Liver (tissue), 9 donors: ENCODE data around the gene SLC51A. TPM values are rescaled to one million over a fixed set of nuclear protein-coding genes. Genes with fewer than 3 reads are reported as not detected.

Experiments
- DNase-seq: peaks from one replicate; pipeline ENCODE4 v3.0.0-alpha.2; 2017; ENCODE audit warnings: low spot score
- H3K27ac ChIP-seq, 2 donors: one replicate each; pipeline ENCODE4 v1.7.0; 2013; ENCODE audit warnings: inconsistent platforms in 2 of 2, low read length in 2 of 2, control low read depth in 1 of 2, low read depth in 1 of 2, mild to moderate bottlenecking in 1 of 2
- H3K27me3 ChIP-seq, 4 donors: one replicate each; pipeline versions ENCODE4 v1.6.1 to v1.7.0; 2013; ENCODE audit warnings: low read length in 3 of 4, inconsistent platforms in 1 of 4, mild to moderate bottlenecking in 1 of 4, moderate library complexity in 1 of 4; ENCODE audit not compliant: control insufficient read depth in 4 of 4, insufficient read depth in 4 of 4
- H3K36me3 ChIP-seq, 4 donors: one replicate each; pipeline versions ENCODE4 v1.6.1 to v1.7.0; 2013; ENCODE audit warnings: low read length in 3 of 4, mild to moderate bottlenecking in 3 of 4, low read depth in 1 of 4, moderate library complexity in 1 of 4; ENCODE audit not compliant: control insufficient read depth in 4 of 4, insufficient read depth in 3 of 4
- H3K4me1 ChIP-seq, 4 donors: one replicate each; pipeline versions ENCODE4 v1.6.1 to v1.7.0; 2013; ENCODE audit warnings: low read length in 3 of 4, mild to moderate bottlenecking in 3 of 4, moderate library complexity in 1 of 4; ENCODE audit not compliant: control insufficient read depth in 4 of 4, insufficient read depth in 4 of 4
- H3K4me3 ChIP-seq, 3 donors: one replicate each; pipeline versions ENCODE4 v1.6.1 to v1.7.0; 2013; ENCODE audit warnings: low read length in 3 of 3, control low read depth in 1 of 3, low read depth in 1 of 3, mild to moderate bottlenecking in 1 of 3
- H3K9ac ChIP-seq, 2 donors: one replicate each; pipeline ENCODE4 v1.7.0; 2013; ENCODE audit warnings: low read length in 2 of 2, mild to moderate bottlenecking in 2 of 2, moderate library complexity in 2 of 2, control low read depth in 1 of 2, low read depth in 1 of 2
- H3K9me3 ChIP-seq, 4 donors: one replicate each; pipeline versions ENCODE4 v1.6.1 to v1.7.0; 2013; ENCODE audit warnings: low read length in 3 of 4; ENCODE audit not compliant: control insufficient read depth in 4 of 4
- CTCF ChIP-seq: fragments of 150-350 bp; IDR thresholded peaks from 2 replicates; pipeline ENCODE4 v1.5.1; 2017; ENCODE audit warnings: improper control_type of control experiment, low read depth, low read length; ENCODE audit not compliant: missing input control
- FOXA2 ChIP-seq: IDR thresholded peaks from 2 replicates; pipeline ENCODE4 v1.6.1; 2016; ENCODE audit warnings: antibody characterized with exemption
- GABPA ChIP-seq, 2 donors: IDR thresholded peaks in 1 of 2; conservative IDR thresholded peaks in 1 of 2; 2 replicates each; pipeline ENCODE4 v1.6.1; 2016; ENCODE audit warnings: antibody characterized with exemption in 2 of 2, mild to moderate bottlenecking in 1 of 2, moderate library complexity in 1 of 2
- HNF4A ChIP-seq, 2 donors: conservative IDR thresholded peaks; 2 replicates each; pipeline ENCODE4 v1.6.1; 2016; ENCODE audit warnings: antibody characterized with exemption in 2 of 2, mild to moderate bottlenecking in 2 of 2
- JUND ChIP-seq, 2 donors: IDR thresholded peaks; 2 replicates each; pipeline ENCODE4 v1.6.1; 2016; ENCODE audit warnings: antibody characterized with exemption in 2 of 2
- NR2F2 ChIP-seq: IDR thresholded peaks from 2 replicates; pipeline ENCODE4 v1.6.1; 2016; ENCODE audit warnings: antibody characterized with exemption
- RAD21 ChIP-seq, 2 donors: IDR thresholded peaks; 2 replicates each; pipeline ENCODE4 v1.6.1; 2016; ENCODE audit warnings: antibody characterized with exemption in 2 of 2, mild to moderate bottlenecking in 2 of 2
- RXRA ChIP-seq, 2 donors: IDR thresholded peaks; 2 replicates each; pipeline ENCODE4 v1.6.1; 2017 to 2018; ENCODE audit warnings: antibody characterized with exemption in 2 of 2, mild to moderate bottlenecking in 1 of 2
- SP1 ChIP-seq: IDR thresholded peaks from 2 replicates; pipeline ENCODE4 v1.6.1; 2018; ENCODE audit warnings: antibody characterized with exemption, mild to moderate bottlenecking
- YY1 ChIP-seq: IDR thresholded peaks from 2 replicates; pipeline ENCODE4 v1.6.1; 2016; ENCODE audit warnings: antibody characterized with exemption, mild to moderate bottlenecking
- WGBS: extraction: QIAGEN DNeasy Blood & Tissue Kit; methylation state at CpG from one replicate; pipeline ENCODE4 v1.1.7; 2013; 5-methylcytosine and 5-hydroxymethylcytosine counted together
- polyA plus RNA-seq, 2 donors: library from polyadenylated mRNA; stranded (reverse) in 1 of 2; unstranded in 1 of 2; fragments of 200-250 nt in 1 of 2; fragments of >200 nt in 1 of 2; fragmentation: Nextera tagmentation in 1 of 2; extraction: Ambion mirVana in 1 of 2; gene quantifications; one replicate each; pipeline versions ENCODE4 v1.2.1 to v1.2.3, GENCODE V29; 2013 to 2015
- total RNA-seq, 2 donors: library from RNA; depleted of rRNA; stranded (reverse); fragments of >200 nt; gene quantifications; one replicate each; pipeline ENCODE4 v1.2.3, GENCODE V29; 2014
- TF ChIP-seq, protein P1 (sequence below): IDR thresholded peaks from 2 replicates; pipeline ENCODE4 v1.6.1; 2016; ENCODE audit warnings: antibody characterized with exemption
- TF ChIP-seq, protein P2 (sequence below): IDR thresholded peaks from 2 replicates; pipeline ENCODE4 v1.6.1; 2016; ENCODE audit warnings: antibody characterized with exemption
- TF ChIP-seq, protein P3 (sequence below): IDR thresholded peaks from 2 replicates; pipeline ENCODE4 v1.6.1; 2016; ENCODE audit warnings: antibody characterized with exemption, mild to moderate bottlenecking
- donor health status: healthy.
- donor health status: healthy.
- donor health status: healthy.
- donor health status: healthy.
- donor health status: healthy.

The SLC51A gene
- total and polyA plus RNA-seq, 4 donors: 19.9 to 52.5 (median 46.1) TPM

DNA sequence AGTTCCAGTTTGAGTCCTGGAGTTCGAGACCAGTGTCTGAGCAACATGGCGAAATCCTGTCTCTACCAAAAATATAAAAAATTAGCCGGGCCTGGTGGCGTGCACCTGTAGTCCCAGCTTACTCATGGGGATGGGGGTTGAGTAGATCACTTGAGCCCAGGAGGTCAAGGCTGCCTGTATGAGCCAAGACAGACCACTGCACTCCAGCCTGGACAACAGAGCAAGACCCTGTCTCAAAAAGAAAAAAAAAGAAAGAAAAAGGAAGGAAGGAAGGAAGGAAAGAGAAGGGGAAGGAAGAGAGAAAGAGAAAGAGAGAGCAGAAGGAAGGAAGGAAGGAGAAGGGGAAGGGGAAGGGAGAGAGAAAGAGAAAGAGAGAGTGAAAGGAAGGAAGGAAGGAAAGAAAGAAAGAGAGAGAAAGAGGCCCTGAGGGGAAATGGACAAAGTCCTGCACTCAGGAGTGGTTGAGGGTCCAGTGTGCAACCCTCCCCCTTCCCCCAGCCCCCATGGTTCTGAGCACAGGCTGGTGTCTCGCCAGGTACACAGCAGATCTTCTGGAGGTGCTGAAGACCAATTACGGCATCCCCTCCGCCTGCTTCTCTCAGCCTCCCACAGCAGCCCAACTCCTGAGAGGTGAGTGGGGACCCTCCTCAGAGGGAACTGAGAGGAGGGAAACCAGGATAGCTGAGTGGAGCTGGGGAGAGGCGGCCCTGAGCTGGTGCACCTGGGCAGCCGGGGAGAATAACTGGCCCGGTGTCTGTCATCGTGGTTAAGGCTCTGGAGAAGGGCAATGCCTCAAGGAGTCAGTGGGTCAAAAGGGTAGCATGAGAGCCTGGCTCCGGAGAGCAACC is 1.2 kb downstream of the SLC51A start:
- no peak for TF ChIP-seq SP1
- TF ChIP-seq, protein P1, sequence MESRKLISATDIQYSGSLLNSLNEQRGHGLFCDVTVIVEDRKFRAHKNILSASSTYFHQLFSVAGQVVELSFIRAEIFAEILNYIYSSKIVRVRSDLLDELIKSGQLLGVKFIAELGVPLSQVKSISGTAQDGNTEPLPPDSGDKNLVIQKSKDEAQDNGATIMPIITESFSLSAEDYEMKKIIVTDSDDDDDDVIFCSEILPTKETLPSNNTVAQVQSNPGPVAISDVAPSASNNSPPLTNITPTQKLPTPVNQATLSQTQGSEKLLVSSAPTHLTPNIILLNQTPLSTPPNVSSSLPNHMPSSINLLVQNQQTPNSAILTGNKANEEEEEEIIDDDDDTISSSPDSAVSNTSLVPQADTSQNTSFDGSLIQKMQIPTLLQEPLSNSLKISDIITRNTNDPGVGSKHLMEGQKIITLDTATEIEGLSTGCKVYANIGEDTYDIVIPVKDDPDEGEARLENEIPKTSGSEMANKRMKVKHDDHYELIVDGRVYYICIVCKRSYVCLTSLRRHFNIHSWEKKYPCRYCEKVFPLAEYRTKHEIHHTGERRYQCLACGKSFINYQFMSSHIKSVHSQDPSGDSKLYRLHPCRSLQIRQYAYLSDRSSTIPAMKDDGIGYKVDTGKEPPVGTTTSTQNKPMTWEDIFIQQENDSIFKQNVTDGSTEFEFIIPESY: no peak
- TF ChIP-seq, protein P2, sequence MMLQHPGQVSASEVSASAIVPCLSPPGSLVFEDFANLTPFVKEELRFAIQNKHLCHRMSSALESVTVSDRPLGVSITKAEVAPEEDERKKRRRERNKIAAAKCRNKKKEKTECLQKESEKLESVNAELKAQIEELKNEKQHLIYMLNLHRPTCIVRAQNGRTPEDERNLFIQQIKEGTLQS: no peak
- TF ChIP-seq HNF4A (conservative IDR thresholded peaks at IDR 0.05): no peak
- no peak for TF ChIP-seq JUND (IDR thresholded peaks at IDR 0.05)
- TF ChIP-seq, protein P3, sequence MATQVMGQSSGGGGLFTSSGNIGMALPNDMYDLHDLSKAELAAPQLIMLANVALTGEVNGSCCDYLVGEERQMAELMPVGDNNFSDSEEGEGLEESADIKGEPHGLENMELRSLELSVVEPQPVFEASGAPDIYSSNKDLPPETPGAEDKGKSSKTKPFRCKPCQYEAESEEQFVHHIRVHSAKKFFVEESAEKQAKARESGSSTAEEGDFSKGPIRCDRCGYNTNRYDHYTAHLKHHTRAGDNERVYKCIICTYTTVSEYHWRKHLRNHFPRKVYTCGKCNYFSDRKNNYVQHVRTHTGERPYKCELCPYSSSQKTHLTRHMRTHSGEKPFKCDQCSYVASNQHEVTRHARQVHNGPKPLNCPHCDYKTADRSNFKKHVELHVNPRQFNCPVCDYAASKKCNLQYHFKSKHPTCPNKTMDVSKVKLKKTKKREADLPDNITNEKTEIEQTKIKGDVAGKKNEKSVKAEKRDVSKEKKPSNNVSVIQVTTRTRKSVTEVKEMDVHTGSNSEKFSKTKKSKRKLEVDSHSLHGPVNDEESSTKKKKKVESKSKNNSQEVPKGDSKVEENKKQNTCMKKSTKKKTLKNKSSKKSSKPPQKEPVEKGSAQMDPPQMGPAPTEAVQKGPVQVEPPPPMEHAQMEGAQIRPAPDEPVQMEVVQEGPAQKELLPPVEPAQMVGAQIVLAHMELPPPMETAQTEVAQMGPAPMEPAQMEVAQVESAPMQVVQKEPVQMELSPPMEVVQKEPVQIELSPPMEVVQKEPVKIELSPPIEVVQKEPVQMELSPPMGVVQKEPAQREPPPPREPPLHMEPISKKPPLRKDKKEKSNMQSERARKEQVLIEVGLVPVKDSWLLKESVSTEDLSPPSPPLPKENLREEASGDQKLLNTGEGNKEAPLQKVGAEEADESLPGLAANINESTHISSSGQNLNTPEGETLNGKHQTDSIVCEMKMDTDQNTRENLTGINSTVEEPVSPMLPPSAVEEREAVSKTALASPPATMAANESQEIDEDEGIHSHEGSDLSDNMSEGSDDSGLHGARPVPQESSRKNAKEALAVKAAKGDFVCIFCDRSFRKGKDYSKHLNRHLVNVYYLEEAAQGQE: no peak
- no peak for TF ChIP-seq CTCF
- TF ChIP-seq GABPA (IDR thresholded peaks at IDR 0.05 in 1 of 2, conservative IDR thresholded peaks at IDR 0.05 in 1 of 2): no peak
- H3K4me3 ChIP-seq: peak overlapping the region; percentile 49 to 87 (median 68)
- H3K4me1 ChIP-seq: peaks cover 20 to 49% (median 34%) of the 10 kb centered on the region in 4 donors
- WGBS: 60% methylated on average over 12 of the region's 12 CpGs
- H3K9ac ChIP-seq: no peak overlapping the region
- no peaks in the 10 kb centered on the region for H3K27me3 ChIP-seq
- H3K27ac ChIP-seq: peak overlapping the region in 1 of 2 donors; percentile 54
- DNase-seq: no peak
- H3K36me3 ChIP-seq: no peaks in the 10 kb centered on the region
- H3K9me3 ChIP-seq: no peaks in the 10 kb centered on the region

DNA sequence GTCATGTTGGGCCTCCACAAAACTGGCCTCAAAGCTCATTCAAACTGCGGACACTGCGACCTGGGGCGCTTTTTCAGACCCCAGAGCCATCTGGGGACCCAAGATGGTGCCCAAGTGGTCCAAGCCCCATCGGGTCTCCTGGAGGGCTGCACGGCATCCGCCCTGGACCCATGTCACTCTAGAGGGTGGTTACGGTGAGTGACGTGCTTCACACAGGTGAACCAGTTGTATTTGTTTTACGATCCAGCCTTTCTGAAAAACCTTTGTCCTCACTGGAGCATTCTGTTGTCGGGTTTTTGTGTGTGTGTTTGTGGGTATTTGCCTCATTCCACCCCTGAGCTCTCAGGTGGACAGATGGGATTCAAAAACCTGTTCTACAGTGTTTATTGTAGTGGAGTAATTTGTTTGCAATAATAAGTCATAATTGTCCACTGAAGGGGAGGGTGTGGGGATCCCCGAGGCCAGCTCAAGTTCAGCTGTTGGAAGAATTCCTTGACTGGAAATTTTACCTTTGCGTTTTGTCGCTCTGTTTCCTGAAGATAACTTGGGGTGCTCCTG is 1.9 kb downstream of the SLC51A start:
- no peak for DNase-seq
- peak overlapping the region in 1 of 3 donors; percentile 13 for H3K4me3 ChIP-seq
- TF ChIP-seq FOXA2 (no peak), YY1 (no peak), RAD21 (IDR thresholded peaks at IDR 0.05) (no peak), RXRA (IDR thresholded peaks at IDR 0.05) (no peak), NR2F2 (no peak), CTCF (no peak), GABPA (IDR thresholded peaks at IDR 0.05 in 1 of 2, conservative IDR thresholded peaks at IDR 0.05 in 1 of 2) (no peak)
- TF ChIP-seq, protein P3: no peak

More for the DNA sequence above, 1.9 kb downstream of the SLC51A start:
- Histone ChIP-seq H3K4me1 (peaks cover 20 to 49% (median 34%) of the 10 kb centered on the region in 4 donors), H3K9me3 (no peaks in the 10 kb centered on the region), H3K27ac (no peak overlapping the region), H3K9ac (no peak overlapping the region), H3K36me3 (peaks cover 0 to 5% (median 2%) of the 10 kb centered on the region in 4 donors), H3K27me3 (no peaks in the 10 kb centered on the region)
- 61% methylated on average over 13 of the region's 13 CpGs for WGBS
